ENCODE results near the gene CDH13.

The CDH13 gene

DNA sequence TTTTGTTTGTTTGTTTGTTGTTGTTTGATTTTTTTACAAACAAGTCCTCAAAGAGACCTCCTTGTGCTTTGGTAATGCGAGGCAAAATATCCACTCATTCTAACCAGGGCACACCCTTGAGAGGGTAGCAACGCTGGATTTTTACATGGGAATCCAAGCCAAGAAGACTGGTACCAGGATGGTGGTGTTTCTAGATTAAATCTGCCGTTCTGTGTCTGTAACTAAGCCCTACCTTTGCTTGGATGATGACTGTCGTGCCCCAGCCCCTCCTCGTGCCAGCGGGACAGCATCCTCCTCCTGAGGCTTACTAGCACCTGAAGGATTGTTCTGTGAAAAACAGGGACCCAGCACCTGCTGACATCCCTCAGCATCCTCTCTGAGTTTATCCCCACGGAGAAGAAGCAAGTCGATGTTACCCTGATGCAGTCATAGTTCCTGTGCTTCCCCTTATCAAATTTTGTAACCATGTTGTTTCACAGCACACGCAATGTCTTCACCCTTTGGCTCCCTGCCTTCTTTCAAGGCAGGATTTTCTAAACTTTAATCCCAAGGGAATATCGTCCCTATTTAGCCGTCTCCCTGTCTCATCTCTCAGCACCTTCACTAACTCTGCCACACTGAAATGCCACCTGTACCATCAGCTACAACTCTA, 1175.9 kb downstream of the CDH13 start:
- DNase-seq, result no peak

GRCh38 chr16:83803811-83804210, 1177.0 kb downstream of the CDH13 start:
- DNase-seq, result no peak

DNA sequence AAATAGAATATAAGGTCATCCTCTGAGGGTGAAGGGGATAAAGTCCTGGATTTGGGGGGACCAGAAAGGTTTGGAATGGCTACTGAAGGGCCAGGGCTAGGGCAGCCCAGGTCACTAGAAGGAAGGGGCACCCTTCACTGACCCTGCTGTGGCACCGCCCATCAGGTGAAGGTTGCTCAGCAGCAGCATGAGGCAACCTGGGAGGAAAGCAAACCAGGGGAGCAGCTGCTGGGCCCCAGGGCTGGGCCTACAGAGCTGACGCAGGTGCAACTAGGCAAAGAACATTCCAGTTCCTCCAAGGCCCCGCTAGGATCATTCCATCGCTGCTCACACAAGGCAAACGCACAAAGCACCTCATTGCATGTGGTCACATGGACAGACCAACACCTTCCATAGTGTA, 1177.6 kb downstream of the CDH13 start:
- DNase-seq, result no peak

DNA sequence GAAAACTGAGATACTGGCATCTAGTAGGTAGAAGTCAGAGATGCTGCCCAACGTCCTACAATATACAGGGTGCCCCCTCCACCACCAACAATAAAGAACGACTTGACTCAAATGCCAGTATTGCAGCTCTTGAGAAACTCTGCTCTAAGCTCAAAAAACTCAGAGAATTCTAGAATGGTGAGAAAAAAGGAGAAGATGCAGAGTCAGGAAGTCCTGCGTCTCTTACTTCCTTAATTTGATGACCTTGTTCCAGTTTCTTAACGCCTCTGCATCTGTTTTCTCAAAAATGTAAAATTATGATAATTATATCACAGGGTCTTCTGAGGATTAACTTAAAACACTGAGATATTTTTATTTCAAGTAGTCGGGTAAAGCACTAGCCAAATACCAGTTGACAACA, 1179.3 kb downstream of the CDH13 start:
- no peak for DNase-seq

GRCh38 chr16:83806731-83807130, 1180.0 kb downstream of the CDH13 start:
- no peak for DNase-seq

DNA sequence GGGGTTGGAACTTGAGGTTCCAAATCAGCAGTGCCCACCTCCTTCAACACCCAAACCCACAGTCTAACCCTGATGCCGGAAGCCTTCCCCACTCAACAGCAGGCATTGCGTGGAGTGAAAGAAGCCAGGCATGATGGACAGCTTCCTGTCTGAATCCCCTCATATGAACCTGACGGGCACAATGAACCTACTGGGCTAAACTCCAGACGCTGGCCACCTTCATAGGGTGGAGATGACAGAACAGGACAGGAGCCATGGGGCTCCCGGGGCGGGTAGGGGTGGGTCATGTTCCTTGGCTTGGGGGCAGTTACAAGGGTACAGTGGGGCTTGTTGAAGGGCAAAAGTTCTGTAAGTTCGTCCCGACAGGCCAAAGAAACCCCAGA, 1180.5 kb downstream of the CDH13 start:
- DNase-seq, result no peak

DNA sequence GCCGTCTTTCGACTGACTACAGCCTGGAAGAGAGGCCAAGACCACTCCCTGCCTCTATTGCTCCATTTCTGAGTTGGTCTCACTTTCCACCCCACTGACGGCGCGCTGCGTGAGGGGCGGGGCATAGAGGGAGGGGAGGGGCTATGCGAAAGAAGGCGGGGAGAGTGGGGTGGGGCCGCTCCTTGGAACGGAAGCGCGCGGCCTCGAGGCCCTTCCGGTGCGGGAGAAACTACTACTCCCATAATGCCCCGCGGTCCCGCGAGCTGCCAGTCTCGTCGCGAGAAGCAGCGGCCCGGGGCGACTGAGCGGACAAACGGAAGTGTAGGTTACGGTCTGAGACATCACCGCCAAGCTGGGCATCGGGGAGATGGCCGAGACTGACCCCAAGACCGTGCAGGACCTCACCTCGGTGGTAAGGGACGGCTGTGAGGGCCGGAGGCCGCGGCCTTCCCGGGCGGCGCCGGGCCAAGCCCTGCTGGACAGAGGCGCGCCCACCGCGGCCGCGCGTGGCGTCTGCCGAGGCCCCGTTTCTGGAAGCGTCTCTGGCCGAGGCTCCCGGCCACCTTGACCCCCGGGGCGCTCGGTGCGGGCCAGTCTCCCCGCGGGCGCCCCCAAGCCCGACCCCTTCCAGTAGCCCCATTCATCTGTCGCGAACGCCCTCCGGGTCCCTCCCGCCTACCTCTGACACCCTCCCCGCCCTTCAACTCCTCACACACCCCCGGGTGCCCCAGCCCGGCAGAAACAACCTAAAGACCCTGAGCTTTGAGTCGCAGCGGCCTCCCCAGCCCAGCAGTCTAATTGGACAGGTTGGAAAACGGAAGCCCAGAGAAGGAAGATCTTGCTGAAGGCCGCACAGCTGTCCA, 1181.2 kb downstream of the CDH13 start, which contains the start of gene HSBP1:
Gene HSBP1 (plus strand): TSS at position 269 of the 863 bp plus-strand sequence. CDS start 99 bp downstream, at position 368.
- peak; percentile 86 for DNase-seq

- no peak for DNase-seq
Measured at GRCh38 chr16:83808573-83809014, 1181.8 kb downstream of the CDH13 start.

DNA sequence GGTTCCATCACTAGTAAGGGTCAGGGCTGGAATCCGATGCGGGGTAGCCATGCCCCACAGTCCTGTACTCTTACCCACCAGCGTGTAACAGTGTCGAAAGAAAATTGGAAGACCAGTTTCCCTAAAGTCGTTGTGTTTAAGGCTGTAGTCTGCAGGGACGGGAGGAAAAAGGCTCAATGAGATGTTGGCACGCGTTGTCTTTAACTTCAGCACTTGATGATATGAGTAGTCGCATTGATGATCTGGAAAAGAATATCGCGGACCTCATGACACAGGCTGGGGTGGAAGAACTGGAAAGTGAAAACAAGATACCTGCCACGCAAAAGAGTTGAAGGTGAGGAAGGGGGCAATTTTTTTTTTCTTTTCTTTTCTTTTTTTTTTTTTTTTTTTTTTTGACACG, 1182.3 kb downstream of the CDH13 start:
- DNase-seq, result no peak

GRCh38 chr16:83810901-83811300, 1184.1 kb downstream of the CDH13 start:
- DNase-seq, result no peak

DNA sequence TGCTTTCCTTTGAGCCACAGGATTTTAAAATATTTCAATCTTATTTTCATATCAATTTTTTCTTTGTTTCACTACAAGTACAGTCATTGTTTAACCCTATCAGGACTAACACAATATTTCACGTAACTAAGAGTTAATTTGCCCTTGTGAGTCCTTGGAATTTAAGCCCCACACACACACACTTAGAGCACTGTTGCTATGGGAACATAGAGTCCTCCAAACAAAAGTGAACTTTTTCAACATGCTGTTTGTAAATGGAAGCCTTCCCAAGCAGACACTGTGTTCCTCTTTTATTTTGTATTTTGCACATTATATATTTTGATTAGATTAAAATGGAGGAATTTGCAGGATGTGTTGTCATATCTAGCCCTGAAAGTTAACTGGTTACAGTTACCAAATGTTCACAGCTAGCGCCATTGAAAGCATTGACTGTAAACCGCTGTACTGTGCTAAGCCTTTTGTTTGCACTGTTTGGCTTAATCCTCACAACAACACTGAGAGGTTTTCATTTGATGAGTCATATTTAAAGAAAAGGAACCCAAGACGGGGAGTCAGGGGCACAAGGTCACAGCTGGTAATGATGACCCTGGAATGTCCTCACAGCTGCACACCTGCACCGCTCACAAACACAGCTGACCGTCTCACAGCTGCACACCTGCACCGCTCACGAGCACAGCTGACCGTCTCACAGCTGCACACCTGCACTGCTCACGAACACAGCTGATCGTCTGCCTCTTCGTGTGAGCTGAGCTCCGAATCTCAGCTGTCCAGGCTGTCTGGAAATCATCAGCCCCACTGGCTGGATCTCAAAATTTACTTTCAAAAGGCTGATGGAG, 1187.3 kb downstream of the CDH13 start:
- DNase-seq, result peak; percentile 79

DNA sequence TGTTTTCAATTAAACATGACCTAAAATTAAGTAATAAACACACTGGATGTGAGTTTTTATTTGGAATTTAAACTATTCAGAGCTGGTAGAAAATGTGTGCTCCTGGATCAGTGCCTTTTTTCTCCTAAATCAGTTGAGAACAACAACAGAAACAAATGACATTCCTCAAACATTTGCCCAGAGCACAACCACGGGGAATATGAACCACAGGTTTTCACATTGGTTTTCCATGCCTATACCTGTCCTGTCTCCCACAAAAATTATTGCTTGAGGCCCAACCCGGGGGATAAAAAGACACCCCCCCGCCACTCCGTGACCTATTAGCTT, 1187.9 kb downstream of the CDH13 start:
- DNase-seq, result no peak

- DNase-seq, result no peak
Measured at GRCh38 chr16:83817022-83817421, 1190.3 kb downstream of the CDH13 start.

DNA sequence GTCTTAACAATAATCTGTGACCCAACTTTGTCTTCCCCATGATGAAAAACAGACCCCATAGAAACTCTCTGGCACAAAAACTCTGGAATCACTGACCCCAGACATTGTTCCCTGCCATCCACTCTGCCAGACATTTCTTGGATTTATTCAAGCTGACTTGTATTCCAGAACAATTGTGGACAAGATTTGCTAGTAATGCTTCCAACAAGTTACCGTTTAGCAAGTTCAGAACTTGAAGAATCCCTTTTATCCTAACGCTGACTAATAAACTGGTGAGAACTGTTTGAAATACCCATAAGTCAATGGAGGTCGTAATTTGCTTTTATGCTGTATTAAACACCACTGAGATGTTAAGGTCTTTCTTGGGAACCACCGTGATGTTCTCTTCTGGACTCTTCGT, 1191.5 kb downstream of the CDH13 start:
- DNase-seq, result no peak

- no peak for DNase-seq
Measured at GRCh38 chr16:83819361-83819760, 1192.6 kb downstream of the CDH13 start.

DNA sequence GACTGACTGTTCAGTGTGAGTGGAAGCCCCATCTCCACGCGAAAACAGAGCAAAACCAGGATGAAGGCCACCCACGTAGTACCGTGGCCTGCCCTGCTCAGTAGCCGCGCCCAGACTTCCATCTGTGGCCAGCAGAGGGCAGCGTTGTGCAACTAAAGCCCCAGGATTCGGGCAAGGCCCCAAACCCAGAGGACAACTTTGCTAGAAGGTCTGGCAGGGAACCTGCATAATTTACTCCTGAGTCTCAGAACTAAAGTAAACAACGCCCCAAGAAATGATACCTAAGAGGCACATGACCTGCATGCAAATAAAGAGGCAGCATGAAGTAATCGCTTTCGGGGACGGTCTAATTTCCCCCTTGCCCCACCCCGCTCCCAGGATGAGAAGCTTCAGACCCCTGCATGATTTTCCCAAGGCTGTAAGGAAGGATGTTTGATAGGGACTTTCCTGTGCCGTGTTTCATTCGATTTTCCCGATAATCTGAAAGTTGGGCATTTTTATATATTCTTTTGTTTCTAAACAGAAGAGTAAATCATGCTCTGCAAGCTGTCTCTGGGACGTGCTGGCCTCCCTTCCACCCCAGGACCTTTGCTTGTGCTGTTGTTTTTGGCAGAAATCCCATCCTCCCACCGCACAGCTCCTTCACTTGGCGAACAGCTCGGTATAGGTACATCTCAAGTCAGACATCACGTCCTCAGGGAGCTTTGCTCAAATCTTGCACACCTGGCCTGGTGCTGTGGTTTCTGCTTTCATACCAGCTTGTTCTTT, 1199.6 kb downstream of the CDH13 start:
- peak; percentile 59 for DNase-seq

DNA sequence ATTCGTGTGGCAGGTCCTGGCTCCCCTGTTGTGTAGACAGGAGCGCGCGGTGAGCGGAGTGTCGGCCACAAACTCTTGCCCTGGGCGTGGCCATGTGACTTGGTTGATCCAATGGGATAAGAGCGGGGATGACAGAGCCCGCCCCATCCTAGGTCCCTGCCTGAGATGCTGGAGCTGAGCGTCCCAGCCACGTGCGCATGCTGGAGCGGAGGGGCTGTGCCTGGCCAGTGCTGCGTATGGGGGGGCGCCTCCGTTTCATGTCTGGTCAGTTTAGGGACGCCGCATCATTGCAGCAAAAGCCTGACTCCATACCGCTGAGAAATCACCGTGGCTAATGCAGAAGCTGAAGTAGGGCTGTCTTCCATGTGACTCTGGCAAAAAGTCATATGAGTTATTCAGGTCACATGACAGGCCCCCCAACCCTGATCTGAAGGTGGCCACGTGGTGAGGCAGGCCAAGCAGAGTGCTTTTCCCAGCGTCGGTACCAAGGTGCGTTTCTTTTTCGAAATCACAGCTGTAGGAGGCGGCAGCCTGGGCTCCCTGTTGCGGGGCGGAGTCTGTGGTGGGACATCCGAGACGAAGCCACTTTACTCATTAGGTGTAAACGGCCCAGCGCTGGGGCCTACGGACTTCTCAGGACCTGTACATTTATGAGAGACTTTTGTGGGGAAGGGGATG, 1203.5 kb downstream of the CDH13 start:
- DNase-seq, result no peak

DNA sequence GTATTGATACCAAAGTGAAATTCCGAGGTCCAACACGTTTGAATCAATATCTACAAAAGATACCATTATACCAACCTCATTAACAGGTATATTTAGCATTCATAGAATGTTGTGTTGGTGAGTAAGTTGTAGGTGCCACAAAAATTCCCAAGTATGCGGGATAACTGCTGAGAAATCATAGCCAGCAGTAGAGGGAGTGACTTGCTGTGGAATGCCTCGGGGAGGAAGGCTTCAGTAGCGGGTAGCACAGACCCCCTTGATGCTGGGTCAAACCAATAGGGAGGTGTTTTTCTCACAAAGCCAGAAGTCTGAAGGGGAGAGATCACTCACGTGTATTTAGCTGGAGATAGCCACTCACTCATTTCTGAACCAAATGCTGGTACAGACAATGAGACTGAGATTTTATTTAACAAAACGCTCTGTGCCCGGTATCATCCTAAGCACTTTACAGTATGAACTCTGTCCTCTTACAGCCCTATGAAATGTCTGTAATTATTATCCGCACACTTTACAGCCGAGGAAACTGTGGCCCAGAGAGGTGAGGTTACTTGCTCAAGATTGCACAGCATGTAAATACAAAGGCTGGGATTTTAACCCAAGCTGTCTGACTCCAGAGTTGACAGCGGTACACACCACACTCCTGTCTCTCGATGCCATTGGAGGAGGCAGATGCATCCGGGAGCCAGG, 1204.1 kb downstream of the CDH13 start:
- DNase-seq, result no peak

- DNase-seq, result no peak
Measured at GRCh38 chr16:83831456-83831987, 1204.8 kb downstream of the CDH13 start.

GRCh38 chr16:83833921-83834320, 1207.2 kb downstream of the CDH13 start:
- no peak for DNase-seq

All from NCI-H345 (cell line).